ENCODE results near the gene YTHDC1.

DNA sequence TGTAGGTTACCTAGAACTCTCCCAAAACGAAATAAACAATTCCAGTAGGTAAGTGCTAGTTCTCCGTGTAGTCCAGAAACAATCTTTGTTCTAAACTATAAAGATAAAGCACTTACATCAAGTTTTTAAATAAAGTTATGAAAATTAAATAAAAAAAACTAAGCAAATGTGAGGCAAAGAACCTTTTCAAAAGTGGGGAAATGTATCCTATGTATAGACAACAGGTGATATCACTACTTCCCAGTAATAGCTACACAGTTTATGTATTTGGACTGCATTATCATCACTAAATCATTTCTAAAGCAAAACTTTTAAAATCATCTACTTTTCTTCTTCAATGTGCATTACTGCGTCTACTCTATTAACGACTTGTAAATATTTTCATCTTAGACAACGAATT, 2.0 kb downstream of the YTHDC1 start:
- no peak for TF ChIP-seq ZNF207 (IDR thresholded peaks at IDR 0.05; ENCODE audit: borderline replicate concordance)
- TF ChIP-seq, protein P1, sequence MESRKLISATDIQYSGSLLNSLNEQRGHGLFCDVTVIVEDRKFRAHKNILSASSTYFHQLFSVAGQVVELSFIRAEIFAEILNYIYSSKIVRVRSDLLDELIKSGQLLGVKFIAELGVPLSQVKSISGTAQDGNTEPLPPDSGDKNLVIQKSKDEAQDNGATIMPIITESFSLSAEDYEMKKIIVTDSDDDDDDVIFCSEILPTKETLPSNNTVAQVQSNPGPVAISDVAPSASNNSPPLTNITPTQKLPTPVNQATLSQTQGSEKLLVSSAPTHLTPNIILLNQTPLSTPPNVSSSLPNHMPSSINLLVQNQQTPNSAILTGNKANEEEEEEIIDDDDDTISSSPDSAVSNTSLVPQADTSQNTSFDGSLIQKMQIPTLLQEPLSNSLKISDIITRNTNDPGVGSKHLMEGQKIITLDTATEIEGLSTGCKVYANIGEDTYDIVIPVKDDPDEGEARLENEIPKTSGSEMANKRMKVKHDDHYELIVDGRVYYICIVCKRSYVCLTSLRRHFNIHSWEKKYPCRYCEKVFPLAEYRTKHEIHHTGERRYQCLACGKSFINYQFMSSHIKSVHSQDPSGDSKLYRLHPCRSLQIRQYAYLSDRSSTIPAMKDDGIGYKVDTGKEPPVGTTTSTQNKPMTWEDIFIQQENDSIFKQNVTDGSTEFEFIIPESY (CRISPR knock-in tag; IDR thresholded peaks at IDR 0.05): no peak
- no peak for TF ChIP-seq MED8 (CRISPR knock-in tag; IDR thresholded peaks at IDR 0.05; ENCODE audit: insufficient replicate concordance)
- TF ChIP-seq, protein P2, sequence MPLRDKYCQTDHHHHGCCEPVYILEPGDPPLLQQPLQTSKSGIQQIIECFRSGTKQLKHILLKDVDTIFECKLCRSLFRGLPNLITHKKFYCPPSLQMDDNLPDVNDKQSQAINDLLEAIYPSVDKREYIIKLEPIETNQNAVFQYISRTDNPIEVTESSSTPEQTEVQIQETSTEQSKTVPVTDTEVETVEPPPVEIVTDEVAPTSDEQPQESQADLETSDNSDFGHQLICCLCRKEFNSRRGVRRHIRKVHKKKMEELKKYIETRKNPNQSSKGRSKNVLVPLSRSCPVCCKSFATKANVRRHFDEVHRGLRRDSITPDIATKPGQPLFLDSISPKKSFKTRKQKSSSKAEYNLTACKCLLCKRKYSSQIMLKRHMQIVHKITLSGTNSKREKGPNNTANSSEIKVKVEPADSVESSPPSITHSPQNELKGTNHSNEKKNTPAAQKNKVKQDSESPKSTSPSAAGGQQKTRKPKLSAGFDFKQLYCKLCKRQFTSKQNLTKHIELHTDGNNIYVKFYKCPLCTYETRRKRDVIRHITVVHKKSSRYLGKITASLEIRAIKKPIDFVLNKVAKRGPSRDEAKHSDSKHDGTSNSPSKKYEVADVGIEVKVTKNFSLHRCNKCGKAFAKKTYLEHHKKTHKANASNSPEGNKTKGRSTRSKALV (CRISPR knock-in tag; IDR thresholded peaks at IDR 0.05): no peak
- no peak for TF ChIP-seq REL (CRISPR knock-in tag; conservative IDR thresholded peaks at IDR 0.05)
- no peak for TF ChIP-seq RFX5 (IDR thresholded peaks at IDR 0.05; ENCODE audit: low read depth, low read length)
- no peak for TF ChIP-seq SIN3A (IDR thresholded peaks at IDR 0.05; ENCODE audit: borderline replicate concordance, low read depth, low read length)
- TF ChIP-seq, protein P3, sequence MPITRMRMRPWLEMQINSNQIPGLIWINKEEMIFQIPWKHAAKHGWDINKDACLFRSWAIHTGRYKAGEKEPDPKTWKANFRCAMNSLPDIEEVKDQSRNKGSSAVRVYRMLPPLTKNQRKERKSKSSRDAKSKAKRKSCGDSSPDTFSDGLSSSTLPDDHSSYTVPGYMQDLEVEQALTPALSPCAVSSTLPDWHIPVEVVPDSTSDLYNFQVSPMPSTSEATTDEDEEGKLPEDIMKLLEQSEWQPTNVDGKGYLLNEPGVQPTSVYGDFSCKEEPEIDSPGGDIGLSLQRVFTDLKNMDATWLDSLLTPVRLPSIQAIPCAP (CRISPR knock-in tag; IDR thresholded peaks at IDR 0.05; ENCODE audit: low read depth): no peak
- TF ChIP-seq POLR2AphosphoS5 (IDR thresholded peaks at IDR 0.05; ENCODE audit: low read depth, low read length): no peak
